Measurements from ENCODE around the gene ZBED6.
"Not testable (repeated sequence)": the region's sequence is repeated elsewhere in the genome, so short reads cannot be mapped to it uniquely, and the experiment has no call there.

Gene ZBED6

GRCh38 chr1:203795441-203796235 lies at the start of gene ZBED6, which contains the start of gene ZC3H11A:
ZBED6 (plus strand) TSS chr1:203795623; CDS start chr1:203797523, 1,900 bp downstream.
ZC3H11A (plus strand) TSS chr1:203795623; CDS start chr1:203817071, 21,448 bp downstream.
- peak; percentile 95 for DNase-seq

- DNase-seq = no peak
These were observed 49.1 kb upstream of the ZBED6 start for GRCh38 chr1:203746281-203746680.

- DNase-seq = no peak
These were observed 44.4 kb upstream of the ZBED6 start for GRCh38 chr1:203751051-203751450.

- not testable (repeated sequence) for DNase-seq
These were observed 43.6 kb upstream of the ZBED6 start for GRCh38 chr1:203751618-203752361.

- DNase-seq = no peak
These were observed 41.0 kb upstream of the ZBED6 start for GRCh38 chr1:203754455-203754864.

GRCh38 chr1:203756036-203756435 lies 39.4 kb upstream of the ZBED6 start:
- no peak for DNase-seq

GRCh38 chr1:203758749-203759148 lies 36.7 kb upstream of the ZBED6 start:
- not testable (repeated sequence) for DNase-seq

- DNase-seq = no peak
These were observed 34.9 kb upstream of the ZBED6 start for GRCh38 chr1:203760506-203760905.

GRCh38 chr1:203761958-203762357 lies 33.5 kb upstream of the ZBED6 start:
- not testable (repeated sequence) for DNase-seq

GRCh38 chr1:203763505-203763904 lies 31.9 kb upstream of the ZBED6 start:
- no peak for DNase-seq

- no peak for DNase-seq
These were observed 31.1 kb upstream of the ZBED6 start for GRCh38 chr1:203764105-203765028.

- DNase-seq = no peak
These were observed 30.2 kb upstream of the ZBED6 start, which contains the start of gene LAX1 for GRCh38 chr1:203765029-203765837. LAX1 (plus strand) TSS chr1:203765183; CDS start chr1:203765566, 383 bp downstream.

- no peak for DNase-seq
These were observed 27.2 kb upstream of the ZBED6 start for GRCh38 chr1:203768256-203768655.

- DNase-seq = peak; percentile 16
These were observed 25.7 kb upstream of the ZBED6 start for GRCh38 chr1:203769505-203770343.

GRCh38 chr1:203771901-203772301 lies 23.5 kb upstream of the ZBED6 start:
- DNase-seq = no peak

- DNase-seq = no peak
These were observed 22.6 kb upstream of the ZBED6 start for GRCh38 chr1:203772836-203773235.

GRCh38 chr1:203776636-203777035 lies 18.8 kb upstream of the ZBED6 start:
- no peak for DNase-seq

GRCh38 chr1:203777596-203777995 lies 17.8 kb upstream of the ZBED6 start:
- no peak for DNase-seq

- DNase-seq = no peak
These were observed 17.3 kb upstream of the ZBED6 start for GRCh38 chr1:203778146-203778545.

GRCh38 chr1:203778789-203779188 lies 16.6 kb upstream of the ZBED6 start:
- no peak for DNase-seq

GRCh38 chr1:203781962-203782361 lies 13.5 kb upstream of the ZBED6 start:
- DNase-seq = no peak

All from NCI-H2081 treated with DMSO at 0.1 percent for 48 hours (cell line).